ENCODE results near the gene LOX.

GRCh38 chr5:122097391-122097790, 19.3 kb upstream of the LOX start:
- TF ChIP-seq POLR2AphosphoS5 (IDR thresholded peaks at IDR 0.05; ENCODE audit: low read depth, low read length) (no peak), CTCF (IDR thresholded peaks at IDR 0.05 in 2 of 3, conservative IDR thresholded peaks at IDR 0.05 in 1 of 3; ENCODE audit: borderline replicate concordance in 1 of 3, insufficient read depth in 1 of 3, low read depth in 2 of 3, low read length in 2 of 3) (no peak), POLR2A (IDR thresholded peaks at IDR 0.05; ENCODE audit: borderline replicate concordance, extremely low read depth, insufficient read depth, insufficient read length) (no peak), TCF7L2 (IDR thresholded peaks at IDR 0.05; ENCODE audit: borderline replicate concordance, extremely low read depth, insufficient read depth, insufficient read length) (no peak), EZH2phosphoT487 (IDR thresholded peaks at IDR 0.05; ENCODE audit: borderline replicate concordance) (no peak), JUND (IDR thresholded peaks at IDR 0.05) (no peak)
